AG04450 (cell line): ENCODE results near the gene BIK. TPM values are rescaled to one million over a fixed set of nuclear protein-coding genes. Genes with fewer than 3 reads are reported as not detected.

ENCODE experiments used
- CTCF ChIA-PET: fragments of 300-600, 350-600 bp; formaldehyde crosslinking; extraction: SDS; loops from one replicate; lab custom pipeline; 2022; ENCODE audit warnings: antibody characterized with exemption, inconsistent platforms; lab: Charles Lee
- POLR2A ChIA-PET: fragments of 350-600 bp; formaldehyde crosslinking; extraction: SDS; loops from one replicate; lab custom pipeline; 2021; ENCODE audit warnings: antibody characterized with exemption, inconsistent platforms; lab: Yijun Ruan, JAX
- DNase-seq: peaks from one replicate; pipeline ENCODE4 v3.0.0-alpha.2; 2011; ENCODE audit warnings: low read depth, low spot score
- H3K27ac ChIP-seq: one replicate; pipeline ENCODE4 v1.5.1; 2012; ENCODE audit warnings: low read depth, low read length, control low read depth
- H3K27me3 ChIP-seq: one replicate; pipeline ENCODE4 v1.6.0; 2012; ENCODE audit warnings: low read length; ENCODE audit not compliant: control insufficient read depth, insufficient read depth
- H3K4me3 ChIP-seq: 2 replicates; pipeline ENCODE4 v1.5.1; 2011; ENCODE audit warnings: mild to moderate bottlenecking, low read depth, low read length, control low read depth
- H3K9me3 ChIP-seq: 2 replicates; pipeline ENCODE4 v1.5.1; 2012; ENCODE audit warnings: low read length; ENCODE audit not compliant: control insufficient read depth, insufficient read depth
- polyA plus RNA-seq: library from polyadenylated mRNA; depleted of rRNA; stranded (reverse); fragments of >200 nt; gene quantifications from 2 replicates; pipeline ENCODE4 v1.2.3, GENCODE V29; 2011
- TF ChIP-seq, protein P1 (sequence below): IDR thresholded peaks from 2 replicates; pipeline ENCODE4 v1.5.1; 2011; ENCODE audit warnings: low read depth, low read length, control low read depth, inconsistent platforms

Gene BIK
- polyA plus RNA-seq, 1 experiment = not detected

DNA sequence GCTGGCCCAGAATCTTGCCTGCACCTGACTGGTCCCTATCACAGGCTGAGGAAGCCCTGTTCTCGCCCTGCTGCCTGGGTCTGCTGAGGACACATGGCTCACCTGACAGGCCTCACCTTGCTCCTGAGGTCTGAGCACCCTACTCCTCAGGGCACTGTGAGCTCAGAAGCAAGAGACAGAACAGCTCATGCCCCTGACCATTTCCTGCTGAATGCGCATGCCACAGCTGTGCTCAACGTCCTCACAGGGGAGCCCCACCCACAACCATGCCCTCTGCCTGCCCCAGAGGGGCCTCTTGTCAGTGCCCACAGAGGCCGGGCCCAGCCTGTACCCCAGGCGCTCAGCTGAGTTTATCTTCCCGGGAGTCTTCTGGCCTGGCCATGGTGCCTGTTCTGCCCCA is 38.0 kb downstream of the BIK start:
- Histone ChIP-seq H3K27me3 (no peaks in the 10 kb centered on the region), H3K4me3 (no peak overlapping the region), H3K27ac (no peak overlapping the region), H3K9me3 (no peaks in the 10 kb centered on the region; the same call in 1 of the 2 replicates)
- ChIA-PET POLR2A (no interaction called here), CTCF (no interaction called here)
- TF ChIP-seq, protein P1, sequence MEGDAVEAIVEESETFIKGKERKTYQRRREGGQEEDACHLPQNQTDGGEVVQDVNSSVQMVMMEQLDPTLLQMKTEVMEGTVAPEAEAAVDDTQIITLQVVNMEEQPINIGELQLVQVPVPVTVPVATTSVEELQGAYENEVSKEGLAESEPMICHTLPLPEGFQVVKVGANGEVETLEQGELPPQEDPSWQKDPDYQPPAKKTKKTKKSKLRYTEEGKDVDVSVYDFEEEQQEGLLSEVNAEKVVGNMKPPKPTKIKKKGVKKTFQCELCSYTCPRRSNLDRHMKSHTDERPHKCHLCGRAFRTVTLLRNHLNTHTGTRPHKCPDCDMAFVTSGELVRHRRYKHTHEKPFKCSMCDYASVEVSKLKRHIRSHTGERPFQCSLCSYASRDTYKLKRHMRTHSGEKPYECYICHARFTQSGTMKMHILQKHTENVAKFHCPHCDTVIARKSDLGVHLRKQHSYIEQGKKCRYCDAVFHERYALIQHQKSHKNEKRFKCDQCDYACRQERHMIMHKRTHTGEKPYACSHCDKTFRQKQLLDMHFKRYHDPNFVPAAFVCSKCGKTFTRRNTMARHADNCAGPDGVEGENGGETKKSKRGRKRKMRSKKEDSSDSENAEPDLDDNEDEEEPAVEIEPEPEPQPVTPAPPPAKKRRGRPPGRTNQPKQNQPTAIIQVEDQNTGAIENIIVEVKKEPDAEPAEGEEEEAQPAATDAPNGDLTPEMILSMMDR = no peak
- no peak for DNase-seq

DNA sequence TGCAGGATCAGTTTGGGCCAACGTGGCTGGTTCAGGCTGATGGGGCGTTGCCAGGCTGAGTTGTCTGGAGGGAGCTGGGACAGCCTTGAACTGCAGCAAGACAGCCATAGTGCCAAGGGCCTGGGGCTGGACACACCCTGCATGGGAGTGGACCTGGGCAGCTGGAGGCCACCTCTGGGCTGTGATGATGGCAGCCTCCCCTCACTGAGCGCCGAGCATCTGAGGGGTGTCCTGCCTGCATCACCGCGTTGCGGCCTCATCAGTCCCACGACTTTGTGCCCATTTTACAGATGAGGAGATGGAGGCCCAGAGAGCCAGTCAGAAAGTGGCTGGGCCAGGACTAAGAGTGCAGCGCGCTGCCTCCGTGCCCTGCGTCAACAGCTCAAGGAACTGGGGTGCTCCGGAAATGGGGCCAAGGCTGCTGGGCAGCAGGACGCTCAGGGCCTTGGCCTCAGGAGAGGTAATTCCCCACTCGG is 40.2 kb downstream of the BIK start:
- ChIA-PET CTCF (interaction anchor here (0.6 to 0.7 kb wide), 3 partner anchors 139 to 498 kb away, joined by 4 to 7 read pairs (median 5); no protein-coding TSS in a partner anchor), POLR2A (no interaction called here)
- H3K27me3 ChIP-seq = no peaks in the 10 kb centered on the region
- DNase-seq = no peak
- H3K9me3 ChIP-seq = no peaks in the 10 kb centered on the region; the same call in 1 of the 2 replicates
- TF ChIP-seq, protein P1 = no peak
- H3K4me3 ChIP-seq = peak overlapping the region; percentile 80
- no peak overlapping the region for H3K27ac ChIP-seq

DNA sequence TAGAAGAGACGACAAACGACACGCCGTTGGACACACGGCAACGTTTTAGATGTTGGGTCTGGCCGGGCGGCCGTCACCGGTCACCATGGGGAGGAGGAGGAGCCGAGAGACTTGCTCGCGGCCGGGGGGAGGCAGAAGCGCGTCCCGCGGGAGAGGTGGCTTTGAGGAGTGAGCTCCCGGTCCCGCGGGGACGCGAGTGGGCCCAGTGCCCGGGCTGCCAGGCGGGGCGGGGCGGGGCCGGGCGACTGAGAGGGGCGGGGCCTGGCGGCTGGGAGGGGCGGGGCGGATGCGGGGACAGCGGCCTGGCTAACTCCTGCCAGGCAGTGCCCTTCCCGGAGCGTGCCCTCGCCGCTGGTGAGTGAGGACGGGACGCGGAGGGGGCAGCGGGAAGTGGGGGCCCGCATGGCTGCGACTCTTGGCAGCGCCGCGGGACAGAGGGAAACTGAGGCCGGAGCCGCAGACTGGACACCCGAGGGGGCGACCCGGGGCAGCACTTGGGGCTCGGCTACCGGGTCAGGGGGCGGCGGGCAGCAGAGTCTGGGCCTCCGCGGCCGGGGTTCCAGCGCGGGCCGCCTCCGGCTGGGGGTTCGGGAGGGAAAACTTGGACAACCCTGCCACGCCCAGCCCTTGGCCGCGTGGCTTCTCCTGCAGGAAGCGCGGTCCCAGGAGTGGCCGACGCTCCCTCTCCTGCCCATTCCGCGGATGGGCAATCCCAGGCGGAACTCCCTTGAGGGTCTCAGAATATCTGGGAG is 40.9 kb downstream of the BIK start, which contains the start of gene TSPO:
TSPO (plus strand) TSS at position 309 of the 752 bp plus-strand sequence. CDS start 7,680 bp downstream, outside the sequence.
- H3K9me3 ChIP-seq = no peaks in the 10 kb centered on the region; the same call in 1 of the 2 replicates
- peak within 1 kb of the TSS; percentile 80 for H3K4me3 ChIP-seq
- no peaks in the 10 kb centered on the region for H3K27me3 ChIP-seq
- ChIA-PET CTCF (interaction anchor here (0.6 to 0.7 kb wide), 3 partner anchors 140 to 498 kb away, joined by 4 to 7 read pairs (median 5); no protein-coding TSS in a partner anchor), POLR2A (no interaction called here)
- H3K27ac ChIP-seq = peak within 1 kb of the TSS; percentile 61
- TF ChIP-seq, protein P1 = peak; percentile 21; the same call in 1 of the 2 replicates
- no peak for DNase-seq

DNA sequence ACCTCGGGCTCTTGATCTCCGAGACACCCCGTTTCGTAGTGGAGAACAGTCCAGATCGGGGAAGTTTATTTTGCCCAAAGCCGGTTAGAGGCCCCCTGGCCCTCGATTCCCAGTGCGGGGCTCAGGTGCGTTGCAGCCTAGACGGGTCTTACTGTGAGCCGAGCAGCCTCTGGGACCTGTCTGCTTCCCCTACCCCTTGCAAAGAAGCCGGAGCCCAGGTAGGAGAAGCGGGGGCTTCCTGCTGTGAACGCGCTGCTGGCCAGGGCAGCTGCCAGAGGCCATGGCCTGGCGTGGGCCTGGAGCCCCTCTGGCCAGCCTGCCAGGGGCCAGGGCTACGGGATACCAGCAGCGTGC is 41.4 kb downstream of the BIK start:
- ChIA-PET POLR2A (no interaction called here), CTCF (no interaction called here)
- Histone ChIP-seq H3K4me3 (peak overlapping the region; percentile 80), H3K9me3 (no peaks in the 10 kb centered on the region; the same call in 1 of the 2 replicates), H3K27ac (peak overlapping the region; percentile 61), H3K27me3 (no peaks in the 10 kb centered on the region)
- no peak for DNase-seq
- TF ChIP-seq, protein P1 = no peak
